ENCODE results near the gene KCTD5.
"Not testable (repeated sequence)": the region's sequence is repeated elsewhere in the genome, so short reads cannot be mapped to it uniquely, and the experiment has no call there.

DNA sequence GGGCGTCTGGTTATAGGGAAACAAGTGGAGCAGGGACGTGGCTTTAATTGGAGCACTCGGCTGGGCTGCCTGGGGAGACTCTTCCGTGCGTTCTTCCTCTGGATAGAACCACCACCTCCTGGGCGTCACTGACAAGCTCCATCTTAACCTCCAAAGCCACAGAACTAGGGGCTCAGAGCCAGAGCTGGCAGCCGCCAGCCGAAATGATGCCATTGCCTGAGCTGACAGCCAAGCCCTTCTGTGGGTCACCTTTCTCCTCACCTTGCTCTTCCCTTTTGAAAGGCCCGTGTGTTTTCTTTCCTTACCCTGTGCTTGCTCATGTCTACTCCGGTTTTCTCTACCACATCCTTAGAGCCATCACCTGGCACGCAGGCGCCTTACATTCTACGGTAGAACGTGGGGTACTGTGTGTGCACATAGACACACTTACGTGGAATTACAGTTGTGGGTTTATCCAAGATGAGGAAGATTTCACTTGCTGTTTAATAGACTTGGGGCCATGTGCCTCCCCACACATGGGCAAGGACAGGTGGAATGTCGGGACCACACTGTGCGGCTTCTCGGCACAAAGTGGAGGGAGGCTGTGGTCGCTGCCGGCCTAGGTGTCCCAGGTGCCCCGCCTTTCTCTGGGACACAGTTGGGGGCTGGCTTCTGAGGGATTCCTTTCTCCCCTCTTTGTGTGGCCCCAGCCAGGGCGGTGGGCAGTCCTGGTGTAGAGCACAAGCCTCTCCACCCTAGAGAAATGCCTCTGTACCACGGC, 3.9 kb upstream of the KCTD5 start:
- TF ChIP-seq, protein P1, sequence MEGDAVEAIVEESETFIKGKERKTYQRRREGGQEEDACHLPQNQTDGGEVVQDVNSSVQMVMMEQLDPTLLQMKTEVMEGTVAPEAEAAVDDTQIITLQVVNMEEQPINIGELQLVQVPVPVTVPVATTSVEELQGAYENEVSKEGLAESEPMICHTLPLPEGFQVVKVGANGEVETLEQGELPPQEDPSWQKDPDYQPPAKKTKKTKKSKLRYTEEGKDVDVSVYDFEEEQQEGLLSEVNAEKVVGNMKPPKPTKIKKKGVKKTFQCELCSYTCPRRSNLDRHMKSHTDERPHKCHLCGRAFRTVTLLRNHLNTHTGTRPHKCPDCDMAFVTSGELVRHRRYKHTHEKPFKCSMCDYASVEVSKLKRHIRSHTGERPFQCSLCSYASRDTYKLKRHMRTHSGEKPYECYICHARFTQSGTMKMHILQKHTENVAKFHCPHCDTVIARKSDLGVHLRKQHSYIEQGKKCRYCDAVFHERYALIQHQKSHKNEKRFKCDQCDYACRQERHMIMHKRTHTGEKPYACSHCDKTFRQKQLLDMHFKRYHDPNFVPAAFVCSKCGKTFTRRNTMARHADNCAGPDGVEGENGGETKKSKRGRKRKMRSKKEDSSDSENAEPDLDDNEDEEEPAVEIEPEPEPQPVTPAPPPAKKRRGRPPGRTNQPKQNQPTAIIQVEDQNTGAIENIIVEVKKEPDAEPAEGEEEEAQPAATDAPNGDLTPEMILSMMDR (IDR thresholded peaks at IDR 0.05), result not testable (repeated sequence)
- not testable (repeated sequence) for TF ChIP-seq POLR2AphosphoS5, EP300 (IDR thresholded peaks at IDR 0.05)

Data from gastroesophageal sphincter (tissue), 3 donors.